Ovary (tissue), 9 donors: ENCODE results near the gene FAM53A. TPM values are rescaled to one million over a fixed set of nuclear protein-coding genes. Genes with fewer than 3 reads are reported as not detected.
A peak's percentile ranks its signal among the peaks of the same experiment; 100 is the strongest.

Experiments used
- DNase-seq, 5 donors: peaks; one replicate each; pipeline ENCODE4 v3.0.0-alpha.2; 2019 to 2020
- H3K27ac ChIP-seq, 2 donors: fragments of 200-600 bp; one replicate each; pipeline versions ENCODE4 v1.5.1 to v1.8.0; 2019 to 2022
- H3K27me3 ChIP-seq: fragments of 200-600 bp; one replicate; pipeline ENCODE4 v1.8.0; 2022
- H3K36me3 ChIP-seq: fragments of 200-600 bp; sonication (generic); one replicate; pipeline ENCODE4 v1.5.1; 2019
- H3K4me1 ChIP-seq: one replicate; pipeline ENCODE4 v1.8.1; 2013; ENCODE audit warnings: mild to moderate bottlenecking, moderate library complexity; ENCODE audit not compliant: insufficient read depth
- H3K4me3 ChIP-seq: fragments of 200-600 bp; sonication (generic); one replicate; pipeline ENCODE4 v1.5.1; 2017
- H3K9me3 ChIP-seq, 2 donors: fragments of 200-600 bp in 1 of 2; sonication (generic) in 1 of 2; one replicate each; pipeline versions ENCODE4 v1.5.1 to v1.8.1; 2013 to 2019; ENCODE audit warnings: mild to moderate bottlenecking in 1 of 2, moderate library complexity in 1 of 2
- EP300 ChIP-seq: sonication (generic); formaldehyde crosslinking; IDR thresholded peaks from one replicate; pipeline ENCODE4 v1.6.1; 2017; ENCODE audit warnings: antibody characterized with exemption
- POLR2A ChIP-seq: fragments of 450-650 bp; IDR thresholded peaks from one replicate; pipeline ENCODE4 v1.6.1; 2017; ENCODE audit warnings: antibody characterized with exemption, mild to moderate bottlenecking, moderate library complexity
- WGBS, 3 donors: extraction: QIAGEN DNeasy Blood & Tissue Kit in 1 of 3; methylation state at CpG; one replicate each; pipeline versions ENCODE4 v1.1.5 to v1.1.7; 2013 to 2017; 5-methylcytosine and 5-hydroxymethylcytosine counted together
- intact Hi-C, 4 donors: fragments of 100-400 bp; cut with DNase I; formaldehyde crosslinking; loops; one replicate each; pipeline versions ENCODE4 v1.11.0 to v1.15.1; 2022 to 2023
- polyA plus RNA-seq, 2 donors: library from polyadenylated mRNA; stranded (reverse); fragments of 200-250 nt in 1 of 2; fragments of 350-450 nt in 1 of 2; fragmentation: Illumina TruSeq in 1 of 2; extraction: RNeasy Lipid Tissue Mini Kit (QIAGEN cat#74804) in 1 of 2; gene quantifications; one replicate each; pipeline ENCODE4 v1.2.3, GENCODE V29; 2013 to 2014
- total RNA-seq, 7 donors: library from RNA; depleted of rRNA in 2 of 7; stranded (reverse); fragments of >200 nt in 2 of 7; fragmentation: NEBNext Ultra II Directional in 3 of 7; extraction: Animal tissue kit (Norgen Biotek cat#: 25700) in 3 of 7; gene quantifications; one replicate each; pipeline versions ENCODE4 v1.1.0 to v1.2.4, GENCODE V29; 2016 to 2023
- TF ChIP-seq, protein P1 (sequence below), 3 donors: fragments of 450-650 bp in 2 of 3; fragments of 200-600 bp in 1 of 3; IDR thresholded peaks; one replicate each; pipeline versions ENCODE4 v1.5.1 to v1.8.0; 2016 to 2022; ENCODE audit warnings: antibody characterized with exemption in 3 of 3, mild to moderate bottlenecking in 1 of 3
- donor health status: DM: no; HTN: no; CAD: no; lungs with moderate emphysema.
- donor health status: DM: no; HTN: no; CAD: no.
- donor health status: Bipolar disorder and iron deficiency.
- donor health status: DM: yes; HTN: yes; CAD: no.
- donor health status: DM: no; HTN: no; CAD: no.
- donor health status: DM: yes; HTN: yes; CAD: no.

The FAM53A gene
- total and polyA plus RNA-seq, 9 donors = 0.32 to 5.1 (median 2.4) TPM

DNA sequence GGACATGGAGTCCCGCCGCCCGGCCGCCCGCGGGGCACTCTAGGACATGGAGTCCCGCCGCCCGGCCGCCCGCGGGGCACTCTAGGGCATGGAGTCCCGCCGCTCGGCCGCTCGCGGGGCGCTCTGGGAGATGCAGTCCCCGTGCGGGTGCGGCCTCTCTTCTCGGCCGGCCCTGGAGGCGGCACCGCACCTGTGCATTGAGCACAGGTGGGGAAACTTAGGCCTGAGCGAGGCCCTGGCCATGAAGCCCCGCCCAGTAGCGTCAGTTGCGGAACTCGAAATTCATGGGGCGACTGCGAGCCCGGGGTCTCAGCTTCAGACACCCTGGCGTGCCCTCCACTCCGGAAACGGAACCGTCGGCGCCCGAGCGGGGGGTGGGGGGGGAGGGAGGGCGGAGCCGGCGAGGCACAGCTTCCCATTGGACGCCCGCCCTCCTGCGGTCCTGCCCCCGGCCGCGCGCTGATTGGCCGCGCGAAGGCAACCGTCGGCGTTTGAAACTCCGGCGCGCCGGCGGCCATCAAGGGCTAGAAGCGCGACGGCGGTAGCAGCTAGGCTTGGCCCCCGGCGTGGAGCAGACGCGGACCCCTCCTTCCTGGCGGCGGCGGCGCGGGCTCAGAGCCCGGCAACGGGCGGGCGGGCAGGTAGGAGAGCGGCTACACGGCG, 37.0 kb upstream of the FAM53A start, which contains the start of the genes TACC3 and TMEM129:
Gene TACC3, plus strand, starts transcription at position 519 of the 663 bp plus-strand sequence. CDS start 1,901 bp downstream, outside the sequence.
Gene TMEM129, minus strand, starts transcription at position 321 of the 663 bp plus-strand sequence. CDS start 486 bp downstream, outside the sequence.
- DNase-seq = peak; percentile 91 to 94 (median 92)
- Histone ChIP-seq H3K4me3 (peak within 1 kb of the TSS; percentile 46), H3K9me3 (no peaks in the 10 kb centered on the region), H3K4me1 (peaks cover 8% of the 10 kb centered on the region), H3K36me3 (no peaks in the 10 kb centered on the region), H3K27me3 (no peaks in the 10 kb centered on the region), H3K27ac (peak within 1 kb of the TSS; percentile 0 to 90)
- intact Hi-C loops = loop anchor here in 1 of 4 donors (5.0 kb wide), 1 partner anchor 374 kb away; the partner anchor contains the start of gene UVSSA
- no peak for TF ChIP-seq EP300
- TF ChIP-seq POLR2A = peak; percentile 18
- TF ChIP-seq, protein P1, sequence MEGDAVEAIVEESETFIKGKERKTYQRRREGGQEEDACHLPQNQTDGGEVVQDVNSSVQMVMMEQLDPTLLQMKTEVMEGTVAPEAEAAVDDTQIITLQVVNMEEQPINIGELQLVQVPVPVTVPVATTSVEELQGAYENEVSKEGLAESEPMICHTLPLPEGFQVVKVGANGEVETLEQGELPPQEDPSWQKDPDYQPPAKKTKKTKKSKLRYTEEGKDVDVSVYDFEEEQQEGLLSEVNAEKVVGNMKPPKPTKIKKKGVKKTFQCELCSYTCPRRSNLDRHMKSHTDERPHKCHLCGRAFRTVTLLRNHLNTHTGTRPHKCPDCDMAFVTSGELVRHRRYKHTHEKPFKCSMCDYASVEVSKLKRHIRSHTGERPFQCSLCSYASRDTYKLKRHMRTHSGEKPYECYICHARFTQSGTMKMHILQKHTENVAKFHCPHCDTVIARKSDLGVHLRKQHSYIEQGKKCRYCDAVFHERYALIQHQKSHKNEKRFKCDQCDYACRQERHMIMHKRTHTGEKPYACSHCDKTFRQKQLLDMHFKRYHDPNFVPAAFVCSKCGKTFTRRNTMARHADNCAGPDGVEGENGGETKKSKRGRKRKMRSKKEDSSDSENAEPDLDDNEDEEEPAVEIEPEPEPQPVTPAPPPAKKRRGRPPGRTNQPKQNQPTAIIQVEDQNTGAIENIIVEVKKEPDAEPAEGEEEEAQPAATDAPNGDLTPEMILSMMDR (IDR thresholded peaks at IDR 0.05) = no peak
- WGBS, 3 donors = 0 to 2% (median 2%) methylated on average over 21 to 83 of the region's 83 CpGs

DNA sequence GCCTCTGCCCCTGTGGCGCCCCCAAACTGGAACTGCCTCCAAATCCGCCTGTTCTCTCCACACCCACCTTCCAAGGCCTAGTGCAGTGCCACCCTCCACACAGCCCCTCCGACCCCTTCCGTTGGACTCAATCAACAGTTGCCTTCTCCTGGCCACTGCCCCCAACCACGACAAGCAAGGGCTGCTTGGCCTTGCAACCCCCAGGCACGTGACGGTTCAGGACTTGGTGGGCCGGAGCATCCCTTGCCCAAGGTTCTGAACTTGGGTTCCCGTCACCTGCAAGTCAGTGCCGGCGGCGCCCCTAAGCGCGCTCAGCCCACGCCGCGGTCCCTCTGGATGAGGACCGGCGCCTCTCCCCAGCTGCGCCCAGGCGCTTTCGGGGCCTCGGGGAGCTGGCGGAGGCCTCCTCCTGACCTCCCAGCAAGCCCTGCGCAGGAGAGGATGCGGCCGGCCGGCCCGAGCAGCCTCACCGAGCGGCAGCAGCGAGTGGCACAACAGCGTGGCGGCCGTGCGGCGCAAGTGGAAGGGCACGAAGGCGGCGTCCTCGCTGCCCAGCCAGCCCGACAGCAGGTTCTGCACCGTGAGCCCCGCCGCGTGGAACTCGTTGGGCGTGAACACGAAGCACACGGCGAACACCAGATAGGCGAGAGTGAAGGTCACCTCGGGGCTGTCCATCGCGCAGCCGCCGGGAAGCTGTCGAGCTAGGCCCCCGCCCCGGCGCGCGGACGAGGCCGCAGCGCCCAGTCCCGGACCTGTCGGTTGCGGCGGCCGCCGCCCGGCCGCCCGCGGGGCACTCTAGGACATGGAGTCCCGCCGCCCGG, 36.3 kb upstream of the FAM53A start:
- Histone ChIP-seq H3K27ac (peak overlapping the region; percentile 0 to 90), H3K4me1 (peaks cover 8% of the 10 kb centered on the region), H3K4me3 (peak overlapping the region; percentile 46), H3K9me3 (no peaks in the 10 kb centered on the region), H3K36me3 (no peaks in the 10 kb centered on the region), H3K27me3 (no peaks in the 10 kb centered on the region)
- peak; percentile 45 to 70 (median 59) for DNase-seq
- TF ChIP-seq POLR2A (no peak), EP300 (no peak)
- TF ChIP-seq, protein P1 (IDR thresholded peaks at IDR 0.05) = no peak
- WGBS, 3 donors = 1 to 2% (median 1%) methylated on average over 61 to 79 of the region's 79 CpGs
- intact Hi-C loops = loop anchor here in 1 of 4 donors (5.0 kb wide), 1 partner anchor 373 kb away; the partner anchor contains the start of gene UVSSA

DNA sequence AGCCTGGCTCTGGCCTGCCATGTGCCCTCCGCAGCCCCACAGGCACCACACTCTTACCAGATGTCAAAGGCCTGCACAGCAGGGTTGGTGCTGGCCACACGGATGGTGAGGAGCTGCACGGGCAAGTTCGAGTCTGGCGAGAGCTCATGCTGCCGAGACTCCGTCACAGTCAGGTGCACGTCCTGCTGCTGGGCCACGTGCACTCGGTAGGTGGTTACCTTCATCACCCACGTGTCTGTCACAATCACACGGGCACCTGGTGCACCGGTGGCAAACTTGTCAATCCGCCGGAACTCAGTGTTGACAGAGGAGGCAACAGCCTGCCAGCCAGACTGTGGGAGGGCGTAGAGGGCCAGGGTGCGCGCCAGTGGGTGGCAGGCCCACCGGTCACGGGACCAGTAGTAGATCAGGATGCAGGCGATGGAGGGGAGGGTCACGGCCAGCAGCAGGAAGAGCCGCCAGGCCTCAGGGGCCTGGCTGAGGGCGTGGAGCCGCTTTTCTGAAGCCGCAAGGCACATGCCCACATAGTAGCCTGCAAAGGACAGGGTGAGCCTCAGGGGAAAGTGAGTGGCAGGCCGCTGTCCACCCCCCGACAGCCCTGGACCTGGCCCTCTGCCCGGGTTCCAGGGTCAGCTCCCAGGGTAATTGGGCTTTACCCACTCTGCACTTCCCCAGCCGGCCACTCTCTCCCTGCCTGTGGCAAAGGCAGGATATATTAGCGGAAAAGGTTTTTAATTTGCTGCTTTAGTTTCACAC, 34.2 kb upstream of the FAM53A start:
- no peak for TF ChIP-seq EP300
- TF ChIP-seq POLR2A = no peak
- TF ChIP-seq, protein P1 (IDR thresholded peaks at IDR 0.05) = no peak
- H3K4me3 ChIP-seq = no peak overlapping the region
- H3K4me1 ChIP-seq = peaks cover 11% of the 10 kb centered on the region
- DNase-seq = peak in 4 of 5 donors; percentile 14 to 39 (median 32)
- intact Hi-C loops = no loop called here
- no peaks in the 10 kb centered on the region for H3K9me3 ChIP-seq
- H3K36me3 ChIP-seq = no peaks in the 10 kb centered on the region
- WGBS, 3 donors = 79 to 85% (median 80%) methylated on average over 31 of the region's 31 CpGs
- no peaks in the 10 kb centered on the region for H3K27me3 ChIP-seq
- no peak overlapping the region for H3K27ac ChIP-seq
